ENCODE measurements around the gene CRYGB.

- TF ChIP-seq TCF12 (IDR thresholded peaks at IDR 0.05; ENCODE audit: low read depth) = no peak
- TF ChIP-seq ZBTB7A (IDR thresholded peaks at IDR 0.05; ENCODE audit: low read depth) = no peak
- no peak for TF ChIP-seq REST (IDR thresholded peaks at IDR 0.05; ENCODE audit: low read depth)
- no peak for TF ChIP-seq USF1 (IDR thresholded peaks at IDR 0.05)
- TF ChIP-seq MAX (IDR thresholded peaks at IDR 0.05) = no peak
- no peak for TF ChIP-seq TAF1 (IDR thresholded peaks at IDR 0.05; ENCODE audit: low read depth)
- TF ChIP-seq EP300 (IDR thresholded peaks at IDR 0.05; ENCODE audit: borderline replicate concordance) = no peak
- no peak for TF ChIP-seq EGR1 (IDR thresholded peaks at IDR 0.05)
- TF ChIP-seq CEBPB (IDR thresholded peaks at IDR 0.05) = no peak
- TF ChIP-seq RAD21 (IDR thresholded peaks at IDR 0.05; ENCODE audit: low read depth) = no peak
- TF ChIP-seq FOXM1 (IDR thresholded peaks at IDR 0.05; ENCODE audit: borderline replicate concordance, low read depth) = no peak
- TF ChIP-seq TEAD4 (IDR thresholded peaks at IDR 0.05) = no peak
- TF ChIP-seq CREB1 (IDR thresholded peaks at IDR 0.05; ENCODE audit: low read depth) = no peak
- TF ChIP-seq NFIC (IDR thresholded peaks at IDR 0.05) = no peak
These were observed 29.8 kb upstream of the CRYGB start for GRCh38 chr2:208175840-208176153.

Measured in Ishikawa (cell line).